ENCODE measurements around the gene IL1RAPL1.

Gene IL1RAPL1

GRCh38 chrX:29024871-29025270, 437.6 kb downstream of the IL1RAPL1 start:
- peak in 3 of 11 experiments; percentile 37 to 83 (median 78); a peak in 5 of 22 replicates for TF ChIP-seq Cebpa-rat (IDR thresholded peaks at IDR 0.05)
- H3K9ac ChIP-seq: 0 out of 22 replicates have a peak overlapping the region, but pooled peaks of 1 of the 11 experiments have one; percentile 16
- H3K27ac ChIP-seq: peak overlapping the region in 7 of 11 experiments; percentile 45 to 78 (median 65); a peak in 13 of 22 replicates
- H4K20me1 ChIP-seq: no peaks in the 10 kb centered on the region
- H3K27me3 ChIP-seq: no peaks in the 10 kb centered on the region
- H3K4me3 ChIP-seq: no peak overlapping the region
- H3K9me3 ChIP-seq (replicated peaks in 1 of 11): peaks cover 0 to 14% (median 6%) of the 10 kb centered on the region in 11 experiments; a peak in 9 of 22 replicates
- peaks cover 0 to 36% (median 18%) of the 10 kb centered on the region in 10 experiments; a peak in 14 of 20 replicates for H3K4me1 ChIP-seq
- no peaks in the 10 kb centered on the region for H3K36me3 ChIP-seq
- H3K4me2 ChIP-seq: peak overlapping the region in 8 of 11 experiments; percentile 23 to 67 (median 52); a peak in 14 of 22 replicates

- Histone ChIP-seq H3K9ac (no peak overlapping the region), H3K4me3 (no peak overlapping the region), H3K4me2 (no peak overlapping the region; a peak in 1 of 22 replicates), H3K9me3 (replicated peaks in 1 of 11) (no peaks in the 10 kb centered on the region), H3K4me1 (0 out of 20 replicates have a peak, but pooled peaks cover 0 to 9% (median 0%) of the 10 kb centered on the region in 10 experiments), H3K36me3 (no peaks in the 10 kb centered on the region), H3K27me3 (no peaks in the 10 kb centered on the region), H3K27ac (no peak overlapping the region), H4K20me1 (no peaks in the 10 kb centered on the region)
- TF ChIP-seq Cebpa-rat (IDR thresholded peaks at IDR 0.05): no peak
These were observed 452.3 kb downstream of the IL1RAPL1 start for GRCh38 chrX:29039501-29039900.

- TF ChIP-seq Cebpa-rat (IDR thresholded peaks at IDR 0.05): no peak
- H3K27ac ChIP-seq: no peak overlapping the region
- H3K9ac ChIP-seq: no peak overlapping the region
- no peak overlapping the region for H3K4me3 ChIP-seq
- H3K4me2 ChIP-seq: peak overlapping the region in 3 of 11 experiments; percentile 11; a peak in 2 of 22 replicates
- H3K9me3 ChIP-seq (replicated peaks in 1 of 11): no peaks in the 10 kb centered on the region
- no peaks in the 10 kb centered on the region for H3K36me3 ChIP-seq
- no peaks in the 10 kb centered on the region for H4K20me1 ChIP-seq
- no peaks in the 10 kb centered on the region for H3K27me3 ChIP-seq
- 0 out of 20 replicates have a peak, but pooled peaks cover 0 to 9% (median 0%) of the 10 kb centered on the region in 10 experiments for H3K4me1 ChIP-seq
These were observed 452.9 kb downstream of the IL1RAPL1 start for GRCh38 chrX:29040160-29040559.

- Histone ChIP-seq H3K27ac (no peak overlapping the region), H3K4me2 (no peak overlapping the region)
- no peak for TF ChIP-seq Cebpa-rat (IDR thresholded peaks at IDR 0.05)
These were observed 455.1 kb downstream of the IL1RAPL1 start for GRCh38 chrX:29042341-29042740.

GRCh38 chrX:29043746-29044145, 456.5 kb downstream of the IL1RAPL1 start:
- no peaks in the 10 kb centered on the region for H3K36me3 ChIP-seq
- no peak overlapping the region for H3K9ac ChIP-seq
- H3K4me2 ChIP-seq: no peak overlapping the region
- H3K27ac ChIP-seq: no peak overlapping the region
- no peak for TF ChIP-seq Cebpa-rat (IDR thresholded peaks at IDR 0.05)
- H3K4me3 ChIP-seq: no peak overlapping the region
- no peaks in the 10 kb centered on the region for H3K9me3 ChIP-seq (replicated peaks in 1 of 11)
- H4K20me1 ChIP-seq: no peaks in the 10 kb centered on the region
- no peaks in the 10 kb centered on the region for H3K27me3 ChIP-seq
- H3K4me1 ChIP-seq: 0 out of 20 replicates have a peak, but pooled peaks cover 0 to 9% (median 0%) of the 10 kb centered on the region in 10 experiments

More at GRCh38 chrX:29042341-29042740, 455.1 kb downstream of the IL1RAPL1 start:
- H3K9ac ChIP-seq: no peak overlapping the region
- 0 out of 20 replicates have a peak, but pooled peaks cover 0 to 9% (median 0%) of the 10 kb centered on the region in 10 experiments for H3K4me1 ChIP-seq
- H3K4me3 ChIP-seq: no peak overlapping the region
- no peaks in the 10 kb centered on the region for H3K27me3 ChIP-seq
- H4K20me1 ChIP-seq: no peaks in the 10 kb centered on the region
- no peaks in the 10 kb centered on the region for H3K36me3 ChIP-seq
- H3K9me3 ChIP-seq (replicated peaks in 1 of 11): no peaks in the 10 kb centered on the region

- Histone ChIP-seq H3K9me3 (replicated peaks in 1 of 11) (no peaks in the 10 kb centered on the region), H3K4me2 (no peak overlapping the region), H3K9ac (no peak overlapping the region), H3K4me3 (no peak overlapping the region), H3K4me1 (0 out of 20 replicates have a peak, but pooled peaks cover 0 to 6% (median 0%) of the 10 kb centered on the region in 10 experiments), H3K27ac (no peak overlapping the region), H3K27me3 (no peaks in the 10 kb centered on the region), H4K20me1 (no peaks in the 10 kb centered on the region), H3K36me3 (no peaks in the 10 kb centered on the region)
- TF ChIP-seq Cebpa-rat (IDR thresholded peaks at IDR 0.05): no peak
These were observed 457.4 kb downstream of the IL1RAPL1 start for GRCh38 chrX:29044423-29045184.

GRCh38 chrX:29065477-29065876, 478.2 kb downstream of the IL1RAPL1 start:
- H3K36me3 ChIP-seq: no peaks in the 10 kb centered on the region
- no peak overlapping the region for H3K4me2 ChIP-seq
- H4K20me1 ChIP-seq: no peaks in the 10 kb centered on the region
- no peaks in the 10 kb centered on the region for H3K4me1 ChIP-seq
- H3K27me3 ChIP-seq: no peaks in the 10 kb centered on the region
- H3K27ac ChIP-seq: no peak overlapping the region
- no peak overlapping the region for H3K9ac ChIP-seq
- H3K4me3 ChIP-seq: no peak overlapping the region
- H3K9me3 ChIP-seq (replicated peaks in 1 of 11): peaks cover 0 to 6% (median 0%) of the 10 kb centered on the region in 11 experiments; a peak in 2 of 22 replicates
- TF ChIP-seq Cebpa-rat (IDR thresholded peaks at IDR 0.05): no peak

- no peak overlapping the region for H3K27ac ChIP-seq
- no peaks in the 10 kb centered on the region for H3K27me3 ChIP-seq
- TF ChIP-seq Cebpa-rat (IDR thresholded peaks at IDR 0.05): no peak
- no peaks in the 10 kb centered on the region for H4K20me1 ChIP-seq
- H3K9me3 ChIP-seq (replicated peaks in 1 of 11): peaks cover 0 to 6% (median 0%) of the 10 kb centered on the region in 11 experiments; a peak in 2 of 22 replicates
- H3K36me3 ChIP-seq: no peaks in the 10 kb centered on the region
- no peak overlapping the region for H3K4me2 ChIP-seq
- H3K9ac ChIP-seq: no peak overlapping the region
- H3K4me1 ChIP-seq: no peaks in the 10 kb centered on the region
- H3K4me3 ChIP-seq: no peak overlapping the region
These were observed 479.3 kb downstream of the IL1RAPL1 start for GRCh38 chrX:29066516-29066915.

- H3K4me3 ChIP-seq: no peak overlapping the region
- no peak overlapping the region for H3K4me2 ChIP-seq
- H3K9ac ChIP-seq: no peak overlapping the region
- H3K4me1 ChIP-seq: no peaks in the 10 kb centered on the region
- no peaks in the 10 kb centered on the region for H3K36me3 ChIP-seq
- H3K27me3 ChIP-seq: no peaks in the 10 kb centered on the region
- H3K27ac ChIP-seq: no peak overlapping the region
- no peak for TF ChIP-seq Cebpa-rat (IDR thresholded peaks at IDR 0.05)
- H3K9me3 ChIP-seq (replicated peaks in 1 of 11): peaks cover 0 to 6% (median 0%) of the 10 kb centered on the region in 11 experiments; a peak in 2 of 22 replicates
- no peaks in the 10 kb centered on the region for H4K20me1 ChIP-seq
These were observed 480.1 kb downstream of the IL1RAPL1 start for GRCh38 chrX:29067351-29067750.
